ENCODE data around the gene TDO2. TPM values are rescaled to one million over a fixed set of nuclear protein-coding genes. Genes with fewer than 3 reads are reported as not detected.

Gene TDO2
- polyA plus RNA-seq, 1 donor from 2014 or later = 0.73 TPM

DNA sequence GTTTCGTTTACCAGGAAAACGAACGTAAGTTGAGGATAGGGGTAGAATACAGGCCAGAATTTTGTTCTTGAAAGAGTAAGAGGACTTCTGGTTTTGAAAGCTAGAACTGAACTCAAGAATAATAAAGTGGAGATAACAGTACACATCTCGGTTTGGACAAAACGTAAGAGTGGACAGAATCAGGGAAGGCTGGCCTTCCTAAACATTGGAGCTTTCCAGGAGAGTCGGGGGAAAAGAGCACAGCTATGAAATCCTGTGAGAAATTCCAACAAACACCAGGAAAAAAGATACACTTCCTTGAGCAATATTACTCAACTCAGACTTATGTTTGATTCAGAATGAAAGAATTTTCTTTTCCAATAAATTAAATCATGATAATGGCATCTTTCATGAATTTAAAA, 49.0 kb downstream of the TDO2 start:
- Histone ChIP-seq H3K4me2 (ENCODE audit: low read length) (no peak overlapping the region), H3K27ac (ENCODE audit: low read length) (no peak overlapping the region), H3K9me3 (ENCODE audit: low read length) (no peaks in the 10 kb centered on the region), H3K9ac (ENCODE audit: low read length) (no peak overlapping the region), H2AFZ (ENCODE audit: low read depth, low read length) (no peak overlapping the region), H3K79me2 (replicated peaks; ENCODE audit: insufficient read depth, low read length) (no peaks in the 10 kb centered on the region), H3K9me2 (ENCODE audit: insufficient read depth, low read length) (no peaks in the 10 kb centered on the region), H4K20me1 (ENCODE audit: insufficient read depth) (no peaks in the 10 kb centered on the region), H3K36me3 (ENCODE audit: insufficient read depth, low read length) (no peaks in the 10 kb centered on the region), H3K27me3 (ENCODE audit: insufficient read depth, low read depth, low read length) (no peaks in the 10 kb centered on the region), H3F3A (ENCODE audit: insufficient read depth, low read length, poor library complexity, severe bottlenecking) (peaks cover 20% of the 10 kb centered on the region), H3K4me3 (ENCODE audit: low read length) (no peak overlapping the region)
- TF ChIP-seq REST (IDR thresholded peaks at IDR 0.05; ENCODE audit: borderline replicate concordance) (no peak), MXI1 (conservative IDR thresholded peaks at IDR 0.05; ENCODE audit: poor library complexity, severe bottlenecking) (no peak), TAF1 (IDR thresholded peaks at IDR 0.05; ENCODE audit: low read depth) (no peak)
- TF ChIP-seq, protein P1, sequence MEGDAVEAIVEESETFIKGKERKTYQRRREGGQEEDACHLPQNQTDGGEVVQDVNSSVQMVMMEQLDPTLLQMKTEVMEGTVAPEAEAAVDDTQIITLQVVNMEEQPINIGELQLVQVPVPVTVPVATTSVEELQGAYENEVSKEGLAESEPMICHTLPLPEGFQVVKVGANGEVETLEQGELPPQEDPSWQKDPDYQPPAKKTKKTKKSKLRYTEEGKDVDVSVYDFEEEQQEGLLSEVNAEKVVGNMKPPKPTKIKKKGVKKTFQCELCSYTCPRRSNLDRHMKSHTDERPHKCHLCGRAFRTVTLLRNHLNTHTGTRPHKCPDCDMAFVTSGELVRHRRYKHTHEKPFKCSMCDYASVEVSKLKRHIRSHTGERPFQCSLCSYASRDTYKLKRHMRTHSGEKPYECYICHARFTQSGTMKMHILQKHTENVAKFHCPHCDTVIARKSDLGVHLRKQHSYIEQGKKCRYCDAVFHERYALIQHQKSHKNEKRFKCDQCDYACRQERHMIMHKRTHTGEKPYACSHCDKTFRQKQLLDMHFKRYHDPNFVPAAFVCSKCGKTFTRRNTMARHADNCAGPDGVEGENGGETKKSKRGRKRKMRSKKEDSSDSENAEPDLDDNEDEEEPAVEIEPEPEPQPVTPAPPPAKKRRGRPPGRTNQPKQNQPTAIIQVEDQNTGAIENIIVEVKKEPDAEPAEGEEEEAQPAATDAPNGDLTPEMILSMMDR (IDR thresholded peaks at IDR 0.05; ENCODE audit: poor library complexity, severe bottlenecking) = no peak

DNA sequence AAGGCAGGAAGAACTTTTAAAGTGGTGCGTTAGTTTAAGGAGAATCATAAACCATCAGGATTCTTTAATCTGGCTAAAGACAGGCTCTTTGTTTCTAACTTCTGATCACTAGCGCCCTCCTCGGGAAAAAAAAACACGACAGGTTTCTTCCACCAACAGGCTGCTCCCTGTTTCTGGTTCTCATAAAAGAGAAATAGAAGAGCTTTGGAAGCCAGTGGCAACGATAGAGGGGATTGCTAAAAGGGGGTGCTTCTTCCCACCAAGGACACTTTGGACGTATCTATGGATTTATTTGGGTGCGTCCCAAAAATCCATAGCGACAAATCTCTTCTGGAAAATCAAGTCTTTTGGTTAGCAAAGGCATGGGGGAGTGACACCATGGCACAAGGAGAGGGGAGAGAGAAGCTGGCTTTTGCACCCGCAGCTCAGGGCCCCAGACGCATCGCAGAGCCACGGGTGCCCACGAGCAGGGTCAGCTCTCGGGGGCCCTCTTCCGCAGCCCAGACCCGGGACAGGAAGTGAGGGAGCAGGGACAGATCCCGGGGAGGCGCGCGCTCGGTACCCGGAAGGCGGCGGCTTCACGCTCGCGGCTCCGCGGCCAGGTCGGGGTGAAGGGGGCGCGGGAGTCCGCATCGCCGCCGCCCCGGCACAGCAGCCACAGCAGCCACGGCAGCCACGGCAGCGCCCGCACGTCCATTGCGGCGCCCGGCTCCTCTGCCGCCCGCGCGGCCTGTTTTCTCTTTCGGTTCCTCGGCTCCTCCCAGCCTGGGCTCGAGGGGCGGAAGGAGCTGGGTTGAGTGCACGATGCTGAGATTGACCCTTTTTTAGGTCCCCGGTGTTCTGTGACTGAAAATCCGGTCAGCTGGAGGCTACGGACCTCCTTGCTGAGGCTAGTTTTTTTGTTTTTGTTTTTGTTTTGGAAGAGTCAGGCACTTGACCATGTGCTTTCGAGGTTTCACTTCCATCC, 49.9 kb downstream of the TDO2 start, which contains the start of gene CTSO:
CTSO (minus strand) TSS at position 716 of the 967 bp plus-strand sequence; CDS start at position 697, 19 bp downstream.
- H3K4me2 ChIP-seq (ENCODE audit: low read length) = no peak within 1 kb of the TSS
- no peak within 1 kb of the TSS for H2AFZ ChIP-seq (ENCODE audit: low read depth, low read length)
- peaks cover 20% of the 10 kb centered on the region for H3F3A ChIP-seq (ENCODE audit: insufficient read depth, low read length, poor library complexity, severe bottlenecking)
- H3K27ac ChIP-seq (ENCODE audit: low read length) = peak within 1 kb of the TSS; percentile 28
- no peaks in the 10 kb centered on the region for H4K20me1 ChIP-seq (ENCODE audit: insufficient read depth)
- H3K79me2 ChIP-seq (replicated peaks; ENCODE audit: insufficient read depth, low read length) = no peaks in the 10 kb centered on the region
- H3K4me3 ChIP-seq (ENCODE audit: low read length) = peak within 1 kb of the TSS; percentile 39
- no peaks in the 10 kb centered on the region for H3K9me2 ChIP-seq (ENCODE audit: insufficient read depth, low read length)
- TF ChIP-seq POLR2AphosphoS5 (IDR thresholded peaks at IDR 0.05) = no peak
- no peak for TF ChIP-seq MXI1 (conservative IDR thresholded peaks at IDR 0.05; ENCODE audit: poor library complexity, severe bottlenecking)
- TF ChIP-seq, protein P1 (IDR thresholded peaks at IDR 0.05; ENCODE audit: poor library complexity, severe bottlenecking) = peak; percentile 38
- TF ChIP-seq TAF1 (IDR thresholded peaks at IDR 0.05; ENCODE audit: low read depth) = no peak
- no peak for TF ChIP-seq REST (IDR thresholded peaks at IDR 0.05; ENCODE audit: borderline replicate concordance)
- TF ChIP-seq EP300 (conservative IDR thresholded peaks at IDR 0.05; ENCODE audit: poor library complexity, severe bottlenecking) = no peak
- peak; percentile 23 for TF ChIP-seq RAD21 (conservative IDR thresholded peaks at IDR 0.05)
- peak; percentile 39 for TF ChIP-seq SMC3 (conservative IDR thresholded peaks at IDR 0.05; ENCODE audit: poor library complexity)
- TF ChIP-seq EZH2 (IDR thresholded peaks at IDR 0.05; ENCODE audit: borderline replicate concordance, insufficient read depth, low read length, poor library complexity, severe bottlenecking) = no peak
- H3K9ac ChIP-seq (ENCODE audit: low read length) = peak within 1 kb of the TSS; percentile 20
- H3K36me3 ChIP-seq (ENCODE audit: insufficient read depth, low read length) = no peaks in the 10 kb centered on the region
- no peaks in the 10 kb centered on the region for H3K9me3 ChIP-seq (ENCODE audit: low read length)
- H3K27me3 ChIP-seq (ENCODE audit: insufficient read depth, low read depth, low read length) = no peaks in the 10 kb centered on the region

Data from neural cell (in vitro differentiated cells).